ENCODE results near the gene SMCO3. TPM values are rescaled to one million over a fixed set of nuclear protein-coding genes. Genes with fewer than 3 reads are reported as not detected.
A peak's percentile ranks its signal among the peaks of the same experiment; 100 is the strongest.

Gene SMCO3
- polyA plus RNA-seq, 1 donor from 2014 or later: 2.7 TPM

- peak overlapping the region; percentile 97 for H3K9ac ChIP-seq (ENCODE audit: low read length)
- no peaks in the 10 kb centered on the region for H3F3A ChIP-seq (ENCODE audit: insufficient read depth, low read length, poor library complexity, severe bottlenecking)
- H4K20me1 ChIP-seq (ENCODE audit: insufficient read depth): no peaks in the 10 kb centered on the region
- H2AFZ ChIP-seq (ENCODE audit: low read depth, low read length): peak overlapping the region; percentile 69
- H3K9me2 ChIP-seq (ENCODE audit: insufficient read depth, low read length): no peaks in the 10 kb centered on the region
- peak overlapping the region; percentile 86 for H3K4me2 ChIP-seq (ENCODE audit: low read length)
- TF ChIP-seq EZH2 (IDR thresholded peaks at IDR 0.05; ENCODE audit: borderline replicate concordance, insufficient read depth, low read length, poor library complexity, severe bottlenecking) (no peak), SMC3 (conservative IDR thresholded peaks at IDR 0.05; ENCODE audit: poor library complexity) (no peak), MXI1 (conservative IDR thresholded peaks at IDR 0.05; ENCODE audit: poor library complexity, severe bottlenecking) (no peak), POLR2AphosphoS5 (IDR thresholded peaks at IDR 0.05) (no peak), EP300 (conservative IDR thresholded peaks at IDR 0.05; ENCODE audit: poor library complexity, severe bottlenecking) (no peak), RAD21 (conservative IDR thresholded peaks at IDR 0.05) (no peak), TAF1 (IDR thresholded peaks at IDR 0.05; ENCODE audit: low read depth) (no peak)
- TF ChIP-seq, protein P1, sequence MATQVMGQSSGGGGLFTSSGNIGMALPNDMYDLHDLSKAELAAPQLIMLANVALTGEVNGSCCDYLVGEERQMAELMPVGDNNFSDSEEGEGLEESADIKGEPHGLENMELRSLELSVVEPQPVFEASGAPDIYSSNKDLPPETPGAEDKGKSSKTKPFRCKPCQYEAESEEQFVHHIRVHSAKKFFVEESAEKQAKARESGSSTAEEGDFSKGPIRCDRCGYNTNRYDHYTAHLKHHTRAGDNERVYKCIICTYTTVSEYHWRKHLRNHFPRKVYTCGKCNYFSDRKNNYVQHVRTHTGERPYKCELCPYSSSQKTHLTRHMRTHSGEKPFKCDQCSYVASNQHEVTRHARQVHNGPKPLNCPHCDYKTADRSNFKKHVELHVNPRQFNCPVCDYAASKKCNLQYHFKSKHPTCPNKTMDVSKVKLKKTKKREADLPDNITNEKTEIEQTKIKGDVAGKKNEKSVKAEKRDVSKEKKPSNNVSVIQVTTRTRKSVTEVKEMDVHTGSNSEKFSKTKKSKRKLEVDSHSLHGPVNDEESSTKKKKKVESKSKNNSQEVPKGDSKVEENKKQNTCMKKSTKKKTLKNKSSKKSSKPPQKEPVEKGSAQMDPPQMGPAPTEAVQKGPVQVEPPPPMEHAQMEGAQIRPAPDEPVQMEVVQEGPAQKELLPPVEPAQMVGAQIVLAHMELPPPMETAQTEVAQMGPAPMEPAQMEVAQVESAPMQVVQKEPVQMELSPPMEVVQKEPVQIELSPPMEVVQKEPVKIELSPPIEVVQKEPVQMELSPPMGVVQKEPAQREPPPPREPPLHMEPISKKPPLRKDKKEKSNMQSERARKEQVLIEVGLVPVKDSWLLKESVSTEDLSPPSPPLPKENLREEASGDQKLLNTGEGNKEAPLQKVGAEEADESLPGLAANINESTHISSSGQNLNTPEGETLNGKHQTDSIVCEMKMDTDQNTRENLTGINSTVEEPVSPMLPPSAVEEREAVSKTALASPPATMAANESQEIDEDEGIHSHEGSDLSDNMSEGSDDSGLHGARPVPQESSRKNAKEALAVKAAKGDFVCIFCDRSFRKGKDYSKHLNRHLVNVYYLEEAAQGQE (IDR thresholded peaks at IDR 0.05; ENCODE audit: borderline replicate concordance): no peak
- TF ChIP-seq, protein P2, sequence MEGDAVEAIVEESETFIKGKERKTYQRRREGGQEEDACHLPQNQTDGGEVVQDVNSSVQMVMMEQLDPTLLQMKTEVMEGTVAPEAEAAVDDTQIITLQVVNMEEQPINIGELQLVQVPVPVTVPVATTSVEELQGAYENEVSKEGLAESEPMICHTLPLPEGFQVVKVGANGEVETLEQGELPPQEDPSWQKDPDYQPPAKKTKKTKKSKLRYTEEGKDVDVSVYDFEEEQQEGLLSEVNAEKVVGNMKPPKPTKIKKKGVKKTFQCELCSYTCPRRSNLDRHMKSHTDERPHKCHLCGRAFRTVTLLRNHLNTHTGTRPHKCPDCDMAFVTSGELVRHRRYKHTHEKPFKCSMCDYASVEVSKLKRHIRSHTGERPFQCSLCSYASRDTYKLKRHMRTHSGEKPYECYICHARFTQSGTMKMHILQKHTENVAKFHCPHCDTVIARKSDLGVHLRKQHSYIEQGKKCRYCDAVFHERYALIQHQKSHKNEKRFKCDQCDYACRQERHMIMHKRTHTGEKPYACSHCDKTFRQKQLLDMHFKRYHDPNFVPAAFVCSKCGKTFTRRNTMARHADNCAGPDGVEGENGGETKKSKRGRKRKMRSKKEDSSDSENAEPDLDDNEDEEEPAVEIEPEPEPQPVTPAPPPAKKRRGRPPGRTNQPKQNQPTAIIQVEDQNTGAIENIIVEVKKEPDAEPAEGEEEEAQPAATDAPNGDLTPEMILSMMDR (IDR thresholded peaks at IDR 0.05; ENCODE audit: poor library complexity, severe bottlenecking): no peak
- peaks cover 50% of the 10 kb centered on the region for H3K79me2 ChIP-seq (replicated peaks; ENCODE audit: insufficient read depth, low read length)
- peak overlapping the region; percentile 93 for H3K27ac ChIP-seq (ENCODE audit: low read length)
- H3K27me3 ChIP-seq (ENCODE audit: insufficient read depth, low read depth, low read length): no peaks in the 10 kb centered on the region
- H3K9me3 ChIP-seq (ENCODE audit: low read length): no peaks in the 10 kb centered on the region
- H3K36me3 ChIP-seq (ENCODE audit: insufficient read depth, low read length): peaks cover 9% of the 10 kb centered on the region
- peak overlapping the region; percentile 78 for H3K4me3 ChIP-seq (ENCODE audit: low read length)
Observed at GRCh38 chr12:14802721-14803010, 11.3 kb downstream of the SMCO3 start.

GRCh38 chr12:14802247-14802646, 11.7 kb downstream of the SMCO3 start:
- Histone ChIP-seq H3K79me2 (replicated peaks; ENCODE audit: insufficient read depth, low read length) (peaks cover 50% of the 10 kb centered on the region), H3K9ac (ENCODE audit: low read length) (peak overlapping the region; percentile 97), H3K9me3 (ENCODE audit: low read length) (no peaks in the 10 kb centered on the region), H4K20me1 (ENCODE audit: insufficient read depth) (no peaks in the 10 kb centered on the region), H3K36me3 (ENCODE audit: insufficient read depth, low read length) (peaks cover 14% of the 10 kb centered on the region), H2AFZ (ENCODE audit: low read depth, low read length) (no peak overlapping the region), H3F3A (ENCODE audit: insufficient read depth, low read length, poor library complexity, severe bottlenecking) (no peaks in the 10 kb centered on the region), H3K9me2 (ENCODE audit: insufficient read depth, low read length) (no peaks in the 10 kb centered on the region), H3K27ac (ENCODE audit: low read length) (peak overlapping the region; percentile 93), H3K4me3 (ENCODE audit: low read length) (peak overlapping the region; percentile 78), H3K27me3 (ENCODE audit: insufficient read depth, low read depth, low read length) (no peaks in the 10 kb centered on the region), H3K4me2 (ENCODE audit: low read length) (peak overlapping the region; percentile 86)
- TF ChIP-seq, protein P1 (IDR thresholded peaks at IDR 0.05; ENCODE audit: borderline replicate concordance): no peak
- TF ChIP-seq, protein P2 (IDR thresholded peaks at IDR 0.05; ENCODE audit: poor library complexity, severe bottlenecking): no peak
- TF ChIP-seq EZH2 (IDR thresholded peaks at IDR 0.05; ENCODE audit: borderline replicate concordance, insufficient read depth, low read length, poor library complexity, severe bottlenecking) (no peak), SMC3 (conservative IDR thresholded peaks at IDR 0.05; ENCODE audit: poor library complexity) (no peak), POLR2AphosphoS5 (IDR thresholded peaks at IDR 0.05) (no peak), MXI1 (conservative IDR thresholded peaks at IDR 0.05; ENCODE audit: poor library complexity, severe bottlenecking) (no peak), TAF1 (IDR thresholded peaks at IDR 0.05; ENCODE audit: low read depth) (no peak)
